Hepatocyte (in vitro differentiated cells): ENCODE data around the gene LRP4. TPM values are rescaled to one million over a fixed set of nuclear protein-coding genes. Genes with fewer than 3 reads are reported as not detected.

Experiments
- DNase-seq: peaks from one replicate; pipeline ENCODE4 v3.0.0-alpha.2; 2016; ENCODE audit warnings: low spot score
- H2AFZ ChIP-seq: fragments of 200-600 bp; sonication (generic); 2 replicates; pipeline ENCODE4 v1.6.0; 2016; ENCODE audit warnings: antibody characterized with exemption, mild to moderate bottlenecking
- H3K27ac ChIP-seq: fragments of 200-600 bp; sonication (generic); 2 replicates; pipeline ENCODE4 v1.5.1; 2016; ENCODE audit warnings: mild to moderate bottlenecking
- H3K27me3 ChIP-seq: fragments of 200-600 bp; sonication (generic); 2 replicates; pipeline ENCODE4 v1.6.1; 2016
- H3K36me3 ChIP-seq: fragments of 200-600 bp; sonication (generic); replicated peaks from 2 replicates; pipeline ENCODE4 v1.5.1; 2016; ENCODE audit warnings: low read depth; ENCODE audit not compliant: insufficient read depth
- H3K4me1 ChIP-seq: fragments of 200-600 bp; sonication (generic); 2 replicates; pipeline ENCODE4 v1.5.1; 2016; ENCODE audit warnings: mild to moderate bottlenecking, moderate library complexity; ENCODE audit not compliant: insufficient read depth
- H3K4me2 ChIP-seq: fragments of 200-600 bp; sonication (generic); 2 replicates; pipeline ENCODE4 v1.6.0; 2016
- H3K4me3 ChIP-seq: fragments of 200-600 bp; sonication (generic); 2 replicates; pipeline ENCODE4 v1.5.1; 2016; ENCODE audit warnings: mild to moderate bottlenecking
- H3K79me2 ChIP-seq: fragments of 200-600 bp; sonication (generic); 2 replicates; pipeline ENCODE4 v1.6.0; 2017; ENCODE audit warnings: mild to moderate bottlenecking
- H3K9me2 ChIP-seq: fragments of 200-600 bp; sonication (generic); replicated peaks from 2 replicates; pipeline ENCODE4 v1.6.0; 2017; ENCODE audit warnings: mild to moderate bottlenecking; ENCODE audit not compliant: insufficient read depth
- H3K9me3 ChIP-seq: fragments of 200-600 bp; sonication (generic); 2 replicates; pipeline ENCODE4 v1.5.1; 2016; ENCODE audit warnings: low read depth, mild to moderate bottlenecking
- H4K20me1 ChIP-seq: fragments of 200-600 bp; sonication (generic); 2 replicates; pipeline ENCODE4 v1.6.0; 2016; ENCODE audit warnings: mild to moderate bottlenecking; ENCODE audit not compliant: insufficient read depth, poor library complexity, severe bottlenecking
- EZH2 ChIP-seq: fragments of 200-600 bp; sonication (generic); IDR thresholded peaks from 2 replicates; pipeline ENCODE4 v1.6.1; 2016; ENCODE audit warnings: antibody characterized with exemption, mild to moderate bottlenecking, borderline replicate concordance
- EZH2phosphoT487 ChIP-seq: fragments of 200-600 bp; sonication (generic); IDR thresholded peaks from one replicate; pipeline ENCODE4 v1.6.1; 2018; ENCODE audit warnings: antibody characterized with exemption, mild to moderate bottlenecking, low read depth, moderate library complexity; ENCODE audit not compliant: unreplicated experiment, severe bottlenecking
- WGBS: methylation state at CpG from one replicate; pipeline ENCODE4 v1.1.6; 2016; ENCODE audit warnings: low lambda C conversion rate; ENCODE audit errors: missing lambda C conversion rate; 5-methylcytosine and 5-hydroxymethylcytosine counted together
- polyA plus RNA-seq: library from polyadenylated mRNA; unstranded; fragments of >200 nt; fragmentation: Nextera tagmentation; extraction: Ambion mirVana; gene quantifications from 2 replicates; pipeline ENCODE4 v1.2.1, GENCODE V29; 2016
- total RNA-seq: library from RNA; depleted of rRNA; stranded (reverse); fragments of >200 nt; gene quantifications from 2 replicates; pipeline ENCODE4 v1.2.3, GENCODE V29; 2014
- TF ChIP-seq, protein P1 (sequence below): fragments of 200-600 bp; sonication (generic); IDR thresholded peaks from 2 replicates; pipeline ENCODE4 v1.5.1; 2016; ENCODE audit warnings: antibody characterized with exemption, mild to moderate bottlenecking; ENCODE audit not compliant: poor library complexity

The LRP4 gene
- total and polyA plus RNA-seq, 2 experiments from 2014 or later: 6.4 to 8.0 TPM

DNA sequence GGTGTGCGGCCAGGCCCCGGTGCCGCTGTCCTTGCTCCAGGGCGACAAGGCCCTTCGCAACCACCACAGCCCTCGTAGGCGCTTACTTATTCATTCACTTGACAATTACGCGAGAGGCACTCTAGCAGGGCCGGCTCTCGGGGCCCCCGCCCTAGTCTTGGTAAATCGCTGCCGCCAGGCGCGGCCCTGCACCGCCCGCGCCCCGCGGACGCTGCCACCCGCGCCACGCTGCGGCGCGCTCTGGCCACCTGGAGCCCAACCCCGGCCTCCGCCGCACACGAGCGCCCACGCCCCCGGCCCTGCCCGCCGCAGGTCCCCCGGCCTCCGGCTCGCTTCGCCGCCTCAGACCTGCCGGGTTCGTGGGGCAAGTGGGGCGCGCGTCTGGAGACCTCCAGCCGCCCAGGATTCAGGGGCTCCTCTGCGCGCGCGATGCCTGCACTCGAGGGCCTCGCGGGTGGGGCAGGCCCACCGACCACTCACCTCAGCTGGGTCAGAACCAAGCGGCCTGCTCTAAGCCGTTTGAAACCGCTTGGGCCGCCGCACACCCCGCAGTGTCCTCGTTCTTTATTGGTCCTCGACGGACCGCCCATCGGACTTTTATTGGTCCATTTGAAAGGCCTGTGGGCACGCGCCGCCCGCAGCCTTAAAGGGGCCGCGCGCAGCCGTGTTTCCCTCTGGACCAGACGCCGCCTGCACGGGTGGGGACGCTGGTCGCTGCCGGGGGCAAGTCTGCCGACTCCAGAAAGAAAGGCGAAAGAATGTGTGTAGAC, 72.4 kb downstream of the LRP4 start, which contains the start of gene CKAP5:
CKAP5 (minus strand) TSS at position 541 of the 770 bp plus-strand sequence. CDS start 25,049 bp downstream, outside the sequence.
- peaks cover 45% of the 10 kb centered on the region for H3K79me2 ChIP-seq
- no peaks in the 10 kb centered on the region for H3K36me3 ChIP-seq
- WGBS: under 1% methylated on average over 61 of the region's 83 CpGs
- peak within 1 kb of the TSS; percentile 83 for H2AFZ ChIP-seq
- peak within 1 kb of the TSS; percentile 62 for H3K4me3 ChIP-seq
- TF ChIP-seq, protein P1, sequence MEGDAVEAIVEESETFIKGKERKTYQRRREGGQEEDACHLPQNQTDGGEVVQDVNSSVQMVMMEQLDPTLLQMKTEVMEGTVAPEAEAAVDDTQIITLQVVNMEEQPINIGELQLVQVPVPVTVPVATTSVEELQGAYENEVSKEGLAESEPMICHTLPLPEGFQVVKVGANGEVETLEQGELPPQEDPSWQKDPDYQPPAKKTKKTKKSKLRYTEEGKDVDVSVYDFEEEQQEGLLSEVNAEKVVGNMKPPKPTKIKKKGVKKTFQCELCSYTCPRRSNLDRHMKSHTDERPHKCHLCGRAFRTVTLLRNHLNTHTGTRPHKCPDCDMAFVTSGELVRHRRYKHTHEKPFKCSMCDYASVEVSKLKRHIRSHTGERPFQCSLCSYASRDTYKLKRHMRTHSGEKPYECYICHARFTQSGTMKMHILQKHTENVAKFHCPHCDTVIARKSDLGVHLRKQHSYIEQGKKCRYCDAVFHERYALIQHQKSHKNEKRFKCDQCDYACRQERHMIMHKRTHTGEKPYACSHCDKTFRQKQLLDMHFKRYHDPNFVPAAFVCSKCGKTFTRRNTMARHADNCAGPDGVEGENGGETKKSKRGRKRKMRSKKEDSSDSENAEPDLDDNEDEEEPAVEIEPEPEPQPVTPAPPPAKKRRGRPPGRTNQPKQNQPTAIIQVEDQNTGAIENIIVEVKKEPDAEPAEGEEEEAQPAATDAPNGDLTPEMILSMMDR: no peak
- TF ChIP-seq EZH2phosphoT487: no peak
- no peak for TF ChIP-seq EZH2
- peak within 1 kb of the TSS; percentile 83 for H3K4me2 ChIP-seq
- H3K27me3 ChIP-seq: no peaks in the 10 kb centered on the region
- peaks cover 4% of the 10 kb centered on the region for H3K4me1 ChIP-seq
- H3K27ac ChIP-seq: peak within 1 kb of the TSS; percentile 90
- DNase-seq: peak; percentile 95
- H4K20me1 ChIP-seq: no peaks in the 10 kb centered on the region
- H3K9me3 ChIP-seq: no peaks in the 10 kb centered on the region
- no peaks in the 10 kb centered on the region for H3K9me2 ChIP-seq

DNA sequence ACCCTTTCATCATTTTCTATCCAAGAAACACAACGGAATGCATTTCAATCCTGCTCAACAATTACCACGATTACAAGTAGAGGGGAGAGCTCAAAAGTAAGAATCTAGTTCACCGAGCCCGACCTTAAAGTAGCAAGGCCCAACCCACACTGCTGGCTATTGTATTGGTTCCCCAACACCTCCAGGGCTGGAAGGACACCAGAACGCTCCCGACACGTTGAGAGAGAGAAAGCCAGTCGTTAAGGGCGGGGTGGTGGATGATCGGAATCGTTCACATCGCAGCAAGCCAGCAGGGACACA, 73.0 kb downstream of the LRP4 start:
- WGBS: under 1% methylated on average over 12 of the region's 12 CpGs
- peak overlapping the region; percentile 83 for H3K4me2 ChIP-seq
- H3K4me3 ChIP-seq: peak overlapping the region; percentile 62
- H3K79me2 ChIP-seq: peaks cover 51% of the 10 kb centered on the region
- H3K27me3 ChIP-seq: no peaks in the 10 kb centered on the region
- H3K27ac ChIP-seq: peak overlapping the region; percentile 90
- H3K36me3 ChIP-seq: no peaks in the 10 kb centered on the region
- no peaks in the 10 kb centered on the region for H4K20me1 ChIP-seq
- no peak for DNase-seq
- H2AFZ ChIP-seq: peak overlapping the region; percentile 78
- no peaks in the 10 kb centered on the region for H3K9me3 ChIP-seq
- peaks cover 4% of the 10 kb centered on the region for H3K4me1 ChIP-seq
- no peaks in the 10 kb centered on the region for H3K9me2 ChIP-seq
- TF ChIP-seq EZH2phosphoT487 (no peak), EZH2 (no peak)
- TF ChIP-seq, protein P1: no peak

DNA sequence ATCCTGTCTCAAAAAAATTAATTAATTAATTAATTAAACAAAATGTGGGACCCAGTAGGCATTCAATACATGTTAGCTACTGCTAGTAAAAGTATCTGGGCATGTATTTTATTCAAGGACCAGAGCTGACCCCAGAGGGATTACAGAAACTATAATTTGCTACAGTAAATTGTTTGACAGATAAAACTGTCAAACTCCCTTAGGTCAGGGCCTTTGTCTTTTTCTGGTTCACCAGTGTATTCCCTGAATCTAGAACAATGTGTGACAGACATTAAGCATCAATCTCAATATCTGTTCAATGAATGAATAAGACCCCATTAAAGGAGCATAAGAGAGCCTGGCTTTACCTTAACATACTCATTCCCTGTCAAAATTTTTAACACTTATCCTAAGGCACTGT, 78.2 kb downstream of the LRP4 start:
- Histone ChIP-seq H3K36me3 (no peaks in the 10 kb centered on the region), H3K4me1 (peaks cover 4% of the 10 kb centered on the region), H3K27ac (no peak overlapping the region), H4K20me1 (peaks cover 4% of the 10 kb centered on the region), H2AFZ (no peak overlapping the region), H3K4me3 (no peak overlapping the region), H3K9me2 (no peaks in the 10 kb centered on the region), H3K79me2 (peaks cover 99% of the 10 kb centered on the region), H3K4me2 (no peak overlapping the region), H3K27me3 (no peaks in the 10 kb centered on the region), H3K9me3 (no peaks in the 10 kb centered on the region)
- no peak for DNase-seq
- TF ChIP-seq EZH2phosphoT487 (no peak), EZH2 (no peak)
- TF ChIP-seq, protein P1: no peak
